ENCODE measurements around the gene ACO1. TPM values are rescaled to one million over a fixed set of nuclear protein-coding genes. Genes with fewer than 3 reads are reported as not detected.

Gene ACO1
- total RNA-seq, 4 donors from 2014 or later = 33.7 to 62.4 (median 45.4) TPM

- 78 to 81% methylated on average over 14 of the region's 14 CpGs for WGBS, 2 donors
- H3K27ac ChIP-seq = no peak overlapping the region
- H3K4me3 ChIP-seq = no peak overlapping the region
- TF ChIP-seq CTCF (IDR thresholded peaks at IDR 0.05) (no peak), POLR2A (IDR thresholded peaks at IDR 0.05) (no peak), EP300 (IDR thresholded peaks at IDR 0.05) (no peak)
- no peaks in the 10 kb centered on the region for H3K36me3 ChIP-seq
- H3K27me3 ChIP-seq = no peaks in the 10 kb centered on the region
- H3K9me3 ChIP-seq = no peaks in the 10 kb centered on the region
- peaks cover 0 to 49% (median 6%) of the 10 kb centered on the region in 4 donors for H3K4me1 ChIP-seq
- DNase-seq (ENCODE audit: low spot score in 2 of 2) = no peak
Measured at GRCh38 chr9:32382565-32383320, 1.7 kb upstream of the ACO1 start.

- H3K36me3 ChIP-seq = no peaks in the 10 kb centered on the region
- peak overlapping the region; percentile 85 to 92 (median 90) for H3K27ac ChIP-seq
- peak overlapping the region; percentile 51 to 89 (median 83) for H3K4me3 ChIP-seq
- TF ChIP-seq CTCF (IDR thresholded peaks at IDR 0.05) (no peak), EP300 (IDR thresholded peaks at IDR 0.05) (no peak), POLR2A (IDR thresholded peaks at IDR 0.05) (no peak)
- DNase-seq (ENCODE audit: low spot score in 2 of 2) = no peak
- H3K4me1 ChIP-seq = peaks cover 0 to 47% (median 6%) of the 10 kb centered on the region in 4 donors
- no peaks in the 10 kb centered on the region for H3K9me3 ChIP-seq
- WGBS, 2 donors = 1% methylated on average over 13 of the region's 13 CpGs
- H3K27me3 ChIP-seq = no peaks in the 10 kb centered on the region
Measured at GRCh38 chr9:32384002-32384363, 460 bp upstream of the ACO1 start.

GRCh38 chr9:32385152-32385884 is 875 bp downstream of the ACO1 start:
- Histone ChIP-seq H3K27me3 (no peaks in the 10 kb centered on the region), H3K27ac (peak overlapping the region; percentile 85 to 92 (median 90)), H3K4me3 (peak overlapping the region; percentile 51 to 89 (median 83)), H3K36me3 (no peaks in the 10 kb centered on the region), H3K9me3 (no peaks in the 10 kb centered on the region), H3K4me1 (peaks cover 0 to 43% (median 6%) of the 10 kb centered on the region in 4 donors)
- TF ChIP-seq CTCF (IDR thresholded peaks at IDR 0.05) (no peak), POLR2A (IDR thresholded peaks at IDR 0.05) (no peak), EP300 (IDR thresholded peaks at IDR 0.05) (no peak)
- no peak for DNase-seq (ENCODE audit: low spot score in 2 of 2)
- 44 to 47% methylated on average over 2 of the region's 2 CpGs for WGBS, 2 donors

- Histone ChIP-seq H3K27me3 (no peaks in the 10 kb centered on the region), H3K36me3 (no peaks in the 10 kb centered on the region), H3K27ac (no peak overlapping the region), H3K4me3 (no peak overlapping the region), H3K9me3 (no peaks in the 10 kb centered on the region), H3K4me1 (peaks cover 0 to 43% (median 6%) of the 10 kb centered on the region in 4 donors)
- WGBS, 2 donors = 77 to 80% methylated on average over 3 of the region's 3 CpGs
- DNase-seq (ENCODE audit: low spot score in 2 of 2) = no peak
- TF ChIP-seq POLR2A (IDR thresholded peaks at IDR 0.05) (no peak), EP300 (IDR thresholded peaks at IDR 0.05) (no peak), CTCF (IDR thresholded peaks at IDR 0.05) (no peak)
Measured at GRCh38 chr9:32385885-32386283, 1.4 kb downstream of the ACO1 start.

- Histone ChIP-seq H3K4me1 (peaks cover 0 to 43% (median 6%) of the 10 kb centered on the region in 4 donors), H3K27ac (no peak overlapping the region), H3K9me3 (no peaks in the 10 kb centered on the region), H3K36me3 (no peaks in the 10 kb centered on the region), H3K27me3 (no peaks in the 10 kb centered on the region), H3K4me3 (no peak overlapping the region)
- 50 to 69% methylated on average over 1 of the region's 1 CpG for WGBS, 2 donors
- no peak for DNase-seq (ENCODE audit: low spot score in 2 of 2)
- no peak for TF ChIP-seq EP300 (IDR thresholded peaks at IDR 0.05)
- no peak for TF ChIP-seq POLR2A (IDR thresholded peaks at IDR 0.05)
- TF ChIP-seq CTCF (IDR thresholded peaks at IDR 0.05) = no peak
Measured at GRCh38 chr9:32387256-32387655, 2.8 kb downstream of the ACO1 start.
